Activated CD4-positive, alpha-beta T cell treated with anti-CD3 and anti-CD28 coated beads for 1 hour (primary cell): ENCODE results near the gene SLC27A5.
"Not testable (repeated sequence)": the region's sequence is repeated elsewhere in the genome, so short reads cannot be mapped to it uniquely, and the experiment has no call there.

Source experiments
- DNase-seq: peaks from one replicate; pipeline ENCODE4 v3.0.0-alpha.2; 2020

The SLC27A5 gene

GRCh38 chr19:58549664-58550361, 38.0 kb upstream of the SLC27A5 start:
- no peak for DNase-seq

- no peak for DNase-seq
Observed at GRCh38 chr19:58548859-58549663, 37.3 kb upstream of the SLC27A5 start.

- DNase-seq = no peak
Observed at GRCh38 chr19:58547323-58548312, 35.8 kb upstream of the SLC27A5 start.

- no peak for DNase-seq
Observed at GRCh38 chr19:58546019-58546530, 34.3 kb upstream of the SLC27A5 start.

- no peak for DNase-seq
Observed at GRCh38 chr19:58545286-58546018, 33.7 kb upstream of the SLC27A5 start.

- DNase-seq = peak; percentile 72
Observed at GRCh38 chr19:58544591-58545285, 32.9 kb upstream of the SLC27A5 start.

- peak; percentile 100 for DNase-seq
Observed at GRCh38 chr19:58543826-58544590, 32.2 kb upstream of the SLC27A5 start, which contains the start of gene TRIM28. Gene TRIM28, plus strand, starts transcription at chr19:58544064. Its CDS starts 694 bp downstream, at chr19:58544758.

- not testable (repeated sequence) for DNase-seq
Observed at GRCh38 chr19:58542641-58543372, 31.0 kb upstream of the SLC27A5 start.

GRCh38 chr19:58539169-58539559, 27.4 kb upstream of the SLC27A5 start:
- not testable (repeated sequence) for DNase-seq

- no peak for DNase-seq
Observed at GRCh38 chr19:58538257-58539168, 26.7 kb upstream of the SLC27A5 start.

- no peak for DNase-seq
Observed at GRCh38 chr19:58536852-58537798, 25.3 kb upstream of the SLC27A5 start.

GRCh38 chr19:58535857-58536256, 24.1 kb upstream of the SLC27A5 start:
- DNase-seq = no peak

- DNase-seq = no peak
Observed at GRCh38 chr19:58531034-58531840, 19.4 kb upstream of the SLC27A5 start.

- no peak for DNase-seq
Observed at GRCh38 chr19:58529405-58529804, 17.6 kb upstream of the SLC27A5 start.

GRCh38 chr19:58522709-58523108, 10.9 kb upstream of the SLC27A5 start:
- no peak for DNase-seq

- no peak for DNase-seq
Observed at GRCh38 chr19:58521651-58522050, 9.9 kb upstream of the SLC27A5 start.

- no peak for DNase-seq
Observed at GRCh38 chr19:58520257-58520599, 8.4 kb upstream of the SLC27A5 start.
